22Rv1 (cell line): Measurements from ENCODE around the gene ATAD1.

Experiments
- ZFX ChIP-seq: fragments of 450-650 bp; IDR thresholded peaks from 2 replicates; pipeline ENCODE4 v1.6.1; 2017; ENCODE audit warnings: antibody characterized with exemption, borderline replicate concordance
- TF ChIP-seq, protein P1 (sequence below): fragments of 450-650 bp; IDR thresholded peaks from 2 replicates; pipeline ENCODE4 v1.5.1; 2017; ENCODE audit warnings: mild to moderate bottlenecking

DNA sequence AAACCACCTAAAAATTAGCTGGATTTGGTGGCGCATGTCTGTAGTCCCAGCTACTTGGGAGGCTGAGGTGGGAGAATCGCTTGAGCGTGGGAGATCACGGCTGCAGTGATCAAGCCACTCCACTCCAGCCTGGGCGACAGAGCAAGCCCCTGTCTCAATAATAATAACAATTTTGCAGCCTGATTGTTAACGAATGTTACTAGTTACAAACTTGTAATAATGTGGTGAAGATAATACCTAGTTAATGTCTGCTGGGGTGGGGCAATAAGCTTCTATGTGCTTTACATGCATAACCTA is 1.2 kb upstream of the ATAD1 start:
- TF ChIP-seq, protein P1, sequence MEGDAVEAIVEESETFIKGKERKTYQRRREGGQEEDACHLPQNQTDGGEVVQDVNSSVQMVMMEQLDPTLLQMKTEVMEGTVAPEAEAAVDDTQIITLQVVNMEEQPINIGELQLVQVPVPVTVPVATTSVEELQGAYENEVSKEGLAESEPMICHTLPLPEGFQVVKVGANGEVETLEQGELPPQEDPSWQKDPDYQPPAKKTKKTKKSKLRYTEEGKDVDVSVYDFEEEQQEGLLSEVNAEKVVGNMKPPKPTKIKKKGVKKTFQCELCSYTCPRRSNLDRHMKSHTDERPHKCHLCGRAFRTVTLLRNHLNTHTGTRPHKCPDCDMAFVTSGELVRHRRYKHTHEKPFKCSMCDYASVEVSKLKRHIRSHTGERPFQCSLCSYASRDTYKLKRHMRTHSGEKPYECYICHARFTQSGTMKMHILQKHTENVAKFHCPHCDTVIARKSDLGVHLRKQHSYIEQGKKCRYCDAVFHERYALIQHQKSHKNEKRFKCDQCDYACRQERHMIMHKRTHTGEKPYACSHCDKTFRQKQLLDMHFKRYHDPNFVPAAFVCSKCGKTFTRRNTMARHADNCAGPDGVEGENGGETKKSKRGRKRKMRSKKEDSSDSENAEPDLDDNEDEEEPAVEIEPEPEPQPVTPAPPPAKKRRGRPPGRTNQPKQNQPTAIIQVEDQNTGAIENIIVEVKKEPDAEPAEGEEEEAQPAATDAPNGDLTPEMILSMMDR = no peak
- TF ChIP-seq ZFX = no peak
